Trophoblast cell (in vitro differentiated cells and primary cell): Measurements from ENCODE around the gene MAGEF1.

Experiments
- DNase-seq, 2 donors: peaks; one replicate each; pipeline ENCODE4 v3.0.0-alpha.2; 2016
- H2AFZ ChIP-seq: 2 replicates; pipeline ENCODE4 v1.6.1; 2013; ENCODE audit warnings: low read length, moderate library complexity, mild to moderate bottlenecking; ENCODE audit not compliant: insufficient read depth, poor library complexity
- H2AK5ac ChIP-seq: 2 replicates; pipeline ENCODE4 v1.6.1; 2013; ENCODE audit warnings: mild to moderate bottlenecking, low read length
- H2BK120ac ChIP-seq: 2 replicates; pipeline ENCODE4 v1.6.1; 2013; ENCODE audit warnings: low read length, mild to moderate bottlenecking, moderate library complexity; ENCODE audit not compliant: insufficient read depth, poor library complexity
- H2BK12ac ChIP-seq: 2 replicates; pipeline ENCODE4 v1.6.1; 2013; ENCODE audit warnings: mild to moderate bottlenecking, low read length, moderate library complexity
- H2BK5ac ChIP-seq: 2 replicates; pipeline ENCODE4 v1.6.1; 2013; ENCODE audit warnings: low read length, low read depth, moderate library complexity, mild to moderate bottlenecking; ENCODE audit not compliant: poor library complexity
- H3K14ac ChIP-seq: 2 replicates; pipeline ENCODE4 v1.6.1; 2013; ENCODE audit warnings: mild to moderate bottlenecking, low read length
- H3K18ac ChIP-seq: 2 replicates; pipeline ENCODE4 v1.6.1; 2013; ENCODE audit warnings: mild to moderate bottlenecking, low read length
- H3K23ac ChIP-seq: 2 replicates; pipeline ENCODE4 v1.6.1; 2013; ENCODE audit warnings: low read length
- H3K27ac ChIP-seq: 2 replicates; pipeline ENCODE4 v1.5.1; 2013; ENCODE audit warnings: low read depth, mild to moderate bottlenecking, inconsistent platforms, low read length, moderate library complexity
- H3K27me3 ChIP-seq: 2 replicates; pipeline ENCODE4 v1.6.1; 2013; ENCODE audit warnings: inconsistent platforms, mild to moderate bottlenecking, low read length, moderate library complexity; ENCODE audit not compliant: insufficient read depth
- H3K36me3 ChIP-seq, 2 experiments: 1 replicate in 1 of 2; 2 replicates in 1 of 2; pipeline ENCODE4 v1.6.1; 2013; ENCODE audit warnings: low read length in 2 of 2, mild to moderate bottlenecking in 2 of 2, moderate library complexity in 1 of 2; ENCODE audit not compliant: insufficient read depth in 2 of 2, control insufficient read depth in 1 of 2
- H3K4ac ChIP-seq: 2 replicates; pipeline ENCODE4 v1.6.1; 2013; ENCODE audit warnings: low read depth, mild to moderate bottlenecking, low read length, moderate library complexity
- H3K4me1 ChIP-seq, 2 experiments: 1 replicate in 1 of 2; 2 replicates in 1 of 2; pipeline ENCODE4 v1.6.1; 2013; ENCODE audit warnings: low read length in 2 of 2, mild to moderate bottlenecking in 2 of 2, moderate library complexity in 1 of 2; ENCODE audit not compliant: insufficient read depth in 2 of 2, control insufficient read depth in 1 of 2
- H3K4me2 ChIP-seq: 2 replicates; pipeline ENCODE4 v1.6.1; 2013; ENCODE audit warnings: inconsistent platforms, mild to moderate bottlenecking, low read length, moderate library complexity
- H3K4me3 ChIP-seq: 2 replicates; pipeline ENCODE4 v1.5.1; 2013; ENCODE audit warnings: mild to moderate bottlenecking, low read depth, low read length, inconsistent platforms
- H3K79me1 ChIP-seq: one replicate; pipeline ENCODE4 v1.6.1; 2013; ENCODE audit warnings: low read length
- H3K79me2 ChIP-seq: 2 replicates; pipeline ENCODE4 v1.6.1; 2013; ENCODE audit warnings: low read length, mild to moderate bottlenecking; ENCODE audit not compliant: control insufficient read depth, insufficient read depth, poor library complexity
- H3K9ac ChIP-seq: 2 replicates; pipeline ENCODE4 v1.6.1; 2013; ENCODE audit warnings: mild to moderate bottlenecking, low read length
- H3K9me3 ChIP-seq: 2 replicates; pipeline ENCODE4 v1.6.1; 2013; ENCODE audit warnings: low read depth, mild to moderate bottlenecking, control low read depth, inconsistent platforms, low read length; ENCODE audit not compliant: insufficient read depth
- H4K12ac ChIP-seq: 2 replicates; pipeline ENCODE4 v1.6.1; 2013; ENCODE audit warnings: low read depth, mild to moderate bottlenecking, low read length, moderate library complexity
- H4K8ac ChIP-seq: 2 replicates; pipeline ENCODE4 v1.6.1; 2013; ENCODE audit warnings: low read depth, mild to moderate bottlenecking, low read length, moderate library complexity
- H4K91ac ChIP-seq: one replicate; pipeline ENCODE4 v1.6.1; 2013; ENCODE audit warnings: low read depth, mild to moderate bottlenecking, low read length, moderate library complexity
- WGBS: extraction: QIAGEN DNeasy Blood & Tissue Kit; methylation state at CpG from one replicate; pipeline ENCODE4 v1.1.7; 2013; ENCODE audit warnings: missing lambda C conversion rate; ENCODE audit not compliant: insufficient read length, insufficient coverage; ENCODE audit errors: extremely low coverage; 5-methylcytosine and 5-hydroxymethylcytosine counted together

MAGEF1 gene

DNA sequence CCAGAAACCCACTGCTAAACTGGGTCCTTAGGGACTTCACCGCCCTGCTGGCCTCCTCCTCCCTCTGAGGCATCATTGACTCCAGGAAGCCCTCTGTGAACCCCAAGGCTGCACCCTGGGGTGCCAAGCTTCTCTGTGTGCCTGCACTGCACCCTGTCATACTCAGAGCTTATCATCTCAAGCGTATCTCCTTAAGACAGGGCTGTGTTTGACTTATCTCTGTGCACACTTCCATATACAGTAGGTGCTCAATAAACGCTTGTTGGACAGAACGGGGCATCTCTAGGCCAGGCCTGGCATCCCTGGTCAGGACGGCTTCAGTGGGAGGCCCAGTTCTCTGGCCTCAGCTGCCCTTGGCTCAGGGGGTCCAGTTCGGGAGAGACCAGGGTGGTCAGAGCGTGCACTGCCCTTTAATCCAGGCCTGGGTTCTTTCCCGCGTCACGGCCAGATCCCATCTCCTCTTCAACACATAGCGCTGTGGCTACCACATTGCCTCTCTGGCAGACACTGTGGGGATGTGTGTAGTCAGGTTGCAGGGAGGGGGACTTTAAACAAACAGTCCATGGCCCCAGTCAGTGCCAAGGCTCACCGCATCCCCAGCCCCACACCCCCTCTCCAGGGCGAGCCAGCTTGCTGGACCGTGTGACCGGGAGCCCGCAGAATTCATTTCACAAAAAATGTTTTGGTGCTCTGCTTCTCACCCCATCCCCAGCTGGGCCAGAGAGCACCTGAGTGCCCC lies 33.4 kb downstream of the MAGEF1 start:
- Histone ChIP-seq H3K4me1 (peaks cover 8 to 19% of the 10 kb centered on the region in 2 experiments), H3K27ac (no peak overlapping the region), H2BK120ac (no peak overlapping the region), H3K36me3 (no peaks in the 10 kb centered on the region), H2BK12ac (no peak overlapping the region), H2BK5ac (no peak overlapping the region), H2AK5ac (peak overlapping the region; percentile 31), H3K79me1 (no peaks in the 10 kb centered on the region), H4K91ac (no peak overlapping the region), H4K8ac (no peak overlapping the region), H3K23ac (no peak overlapping the region), H3K4me2 (no peak overlapping the region), H3K9me3 (peaks cover 3% of the 10 kb centered on the region), H2AFZ (no peak overlapping the region), H3K18ac (no peak overlapping the region), H3K4me3 (no peak overlapping the region), H3K79me2 (no peaks in the 10 kb centered on the region), H3K27me3 (no peaks in the 10 kb centered on the region), H3K14ac (no peak overlapping the region), H3K9ac (no peak overlapping the region), H4K12ac (no peak overlapping the region), H3K4ac (no peak overlapping the region)
- WGBS = no CpG with 5 or more reads among the region's 16 CpGs
- no peak for DNase-seq

DNA sequence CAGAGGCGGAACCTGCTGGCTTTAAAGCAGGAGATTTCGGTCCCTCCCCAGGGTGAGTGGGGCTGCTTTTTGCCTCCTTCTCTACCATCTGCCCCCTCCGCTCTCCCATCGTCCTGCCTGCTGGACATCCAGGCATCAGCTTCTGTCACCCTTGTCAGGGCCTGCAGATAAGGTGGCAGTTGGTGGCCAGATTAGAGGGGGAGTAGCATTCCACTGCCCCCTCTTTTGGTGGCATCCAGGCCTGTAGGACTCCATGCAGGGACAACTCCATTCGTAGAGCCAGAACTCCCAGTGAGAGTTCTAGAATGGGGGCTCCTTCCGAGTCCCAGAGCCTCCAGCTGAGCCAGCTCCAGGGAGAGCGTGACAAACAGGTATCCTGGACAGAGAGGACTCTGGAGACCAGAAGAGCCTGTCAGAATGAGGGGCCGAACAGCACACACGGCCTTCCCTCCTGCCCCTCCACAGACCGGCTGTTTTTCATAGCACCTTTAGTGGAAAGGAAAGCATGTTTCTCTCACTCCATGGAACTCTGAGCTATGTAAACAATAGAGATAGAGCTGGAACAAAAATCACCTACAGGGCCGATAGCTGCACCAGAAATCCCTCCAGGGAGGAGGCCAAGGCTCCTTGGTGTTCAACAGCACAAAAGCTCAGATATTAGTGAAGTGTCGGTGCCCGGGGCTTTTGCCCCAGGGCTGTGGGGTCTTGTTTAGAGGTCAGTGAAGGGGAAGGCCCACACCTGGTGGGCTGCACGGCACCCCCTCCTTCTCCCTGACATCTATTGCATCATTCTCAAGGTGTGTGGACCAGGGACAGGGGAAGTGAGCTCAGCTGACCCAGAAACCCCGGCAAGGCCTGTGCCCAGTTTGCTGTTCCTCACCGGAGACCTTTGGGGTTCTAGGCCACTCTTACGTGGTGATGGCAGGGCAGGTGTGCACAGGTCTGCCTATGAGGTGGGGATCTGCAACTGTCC lies 34.2 kb downstream of the MAGEF1 start:
- no peak overlapping the region for H2BK120ac ChIP-seq
- H3K4me1 ChIP-seq = peaks cover 8 to 19% of the 10 kb centered on the region in 2 experiments
- no peak overlapping the region for H4K12ac ChIP-seq
- peaks cover 2% of the 10 kb centered on the region for H3K9me3 ChIP-seq
- no peak overlapping the region for H2BK5ac ChIP-seq
- WGBS = no CpG with 5 or more reads among the region's 17 CpGs
- no peak overlapping the region for H4K8ac ChIP-seq
- no peaks in the 10 kb centered on the region for H3K36me3 ChIP-seq
- no peaks in the 10 kb centered on the region for H3K79me2 ChIP-seq
- no peak overlapping the region for H2AFZ ChIP-seq
- H3K79me1 ChIP-seq = no peaks in the 10 kb centered on the region
- no peak overlapping the region for H3K4ac ChIP-seq
- no peak overlapping the region for H3K27ac ChIP-seq
- H2BK12ac ChIP-seq = no peak overlapping the region
- H3K23ac ChIP-seq = no peak overlapping the region
- H3K14ac ChIP-seq = no peak overlapping the region
- no peak overlapping the region for H3K4me2 ChIP-seq
- no peak for DNase-seq
- no peak overlapping the region for H2AK5ac ChIP-seq
- H3K4me3 ChIP-seq = no peak overlapping the region
- no peak overlapping the region for H3K9ac ChIP-seq
- no peaks in the 10 kb centered on the region for H3K27me3 ChIP-seq
- no peak overlapping the region for H3K18ac ChIP-seq
- H4K91ac ChIP-seq = no peak overlapping the region

- Histone ChIP-seq H3K9me3 (peaks cover 2% of the 10 kb centered on the region), H3K36me3 (no peaks in the 10 kb centered on the region), H4K91ac (no peak overlapping the region), H3K4me2 (no peak overlapping the region), H3K4ac (no peak overlapping the region), H2BK120ac (no peak overlapping the region), H4K8ac (no peak overlapping the region), H3K18ac (no peak overlapping the region), H3K79me1 (no peaks in the 10 kb centered on the region), H3K4me3 (no peak overlapping the region), H2AFZ (no peak overlapping the region), H3K14ac (no peak overlapping the region), H3K27ac (no peak overlapping the region), H2BK12ac (no peak overlapping the region), H3K9ac (no peak overlapping the region), H2AK5ac (no peak overlapping the region), H3K79me2 (no peaks in the 10 kb centered on the region), H3K4me1 (peaks cover 8 to 19% of the 10 kb centered on the region in 2 experiments), H3K27me3 (no peaks in the 10 kb centered on the region), H4K12ac (no peak overlapping the region), H3K23ac (no peak overlapping the region), H2BK5ac (no peak overlapping the region)
- DNase-seq = no peak
- no CpG with 5 or more reads among the region's 8 CpGs for WGBS
Observed at GRCh38 chr3:184676927-184677326, 34.9 kb downstream of the MAGEF1 start.

DNA sequence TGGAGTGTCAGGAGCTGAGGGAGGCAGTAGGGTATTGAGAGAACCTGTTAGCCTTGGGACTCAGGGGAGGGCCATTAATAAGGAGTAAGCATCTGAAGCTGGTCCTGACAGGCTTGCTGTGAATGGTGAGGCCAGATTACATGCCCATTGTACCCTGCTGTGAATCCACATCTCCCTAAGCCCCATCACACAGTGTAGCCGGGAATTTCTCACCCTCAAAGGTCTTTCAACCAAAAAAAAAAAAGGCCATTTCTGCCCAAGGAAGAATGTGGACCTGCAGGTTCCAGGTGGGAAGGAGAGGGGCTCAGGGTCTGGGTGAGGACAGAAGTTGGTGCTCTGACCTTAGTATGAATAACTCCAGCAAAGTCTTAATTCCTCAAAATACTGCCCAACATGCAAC lies 37.2 kb downstream of the MAGEF1 start:
- H3K18ac ChIP-seq = no peak overlapping the region
- no peak overlapping the region for H3K23ac ChIP-seq
- no peak overlapping the region for H4K91ac ChIP-seq
- DNase-seq = no peak
- no peaks in the 10 kb centered on the region for H3K27me3 ChIP-seq
- H3K9me3 ChIP-seq = peaks cover 2% of the 10 kb centered on the region
- peaks cover 13 to 25% of the 10 kb centered on the region in 2 experiments for H3K4me1 ChIP-seq
- no peaks in the 10 kb centered on the region for H3K36me3 ChIP-seq
- WGBS = no CpG with 5 or more reads among the region's 1 CpG
- no peak overlapping the region for H3K14ac ChIP-seq
- H3K4ac ChIP-seq = no peak overlapping the region
- no peak overlapping the region for H2AFZ ChIP-seq
- H3K79me2 ChIP-seq = no peaks in the 10 kb centered on the region
- H4K8ac ChIP-seq = no peak overlapping the region
- H4K12ac ChIP-seq = no peak overlapping the region
- H2BK12ac ChIP-seq = no peak overlapping the region
- no peak overlapping the region for H3K4me2 ChIP-seq
- no peak overlapping the region for H2BK5ac ChIP-seq
- no peak overlapping the region for H2AK5ac ChIP-seq
- no peak overlapping the region for H3K9ac ChIP-seq
- no peak overlapping the region for H2BK120ac ChIP-seq
- no peak overlapping the region for H3K4me3 ChIP-seq
- H3K27ac ChIP-seq = no peak overlapping the region
- H3K79me1 ChIP-seq = no peaks in the 10 kb centered on the region
